Panc1 (cell line): ENCODE data around the gene NDUFAF4. TPM values are rescaled to one million over a fixed set of nuclear protein-coding genes. Genes with fewer than 3 reads are reported as not detected.

ENCODE experiments used
- ATAC-seq: fragments of 200-7000 bp; cut with Tn5 transposase; 2 replicates; pipeline ENCODE4 v1.9.1; 2020; ENCODE audit warnings: mild to moderate bottlenecking, moderate library complexity
- BruUV-seq: library from RNA; stranded (reverse); fragments of 400-500 nt; replicated peaks from 2 replicates; lab custom pipeline; 2021; lab: Mats Ljungman, UMichigan
- CTCF ChIA-PET: fragments of 300-600 bp; sonication (Branson Sonifier 250); formaldehyde crosslinking; loops from one replicate; lab custom pipeline; 2022; ENCODE audit warnings: antibody characterized with exemption; lab: Charles Lee
- POLR2A ChIA-PET: fragments of 300-600 bp; sonication (Branson Sonifier 250); formaldehyde crosslinking; loops from one replicate; lab custom pipeline; 2022; ENCODE audit warnings: antibody characterized with exemption; lab: Charles Lee
- DNase-seq: peaks from one replicate; pipeline ENCODE4 v3.0.0-alpha.2; 2010; ENCODE audit warnings: low read depth, low spot score
- H3K27ac ChIP-seq: 2 replicates; pipeline ENCODE4 v1.5.1; 2011; ENCODE audit warnings: mild to moderate bottlenecking, low read length, inconsistent platforms
- H3K27me3 ChIP-seq: fragments of 200-500 bp; sonication (Bioruptor generic); 2 replicates; pipeline ENCODE4 v1.6.0; 2014; ENCODE audit warnings: low read length, inconsistent platforms; ENCODE audit not compliant: control insufficient read depth, insufficient read depth
- H3K36me3 ChIP-seq: fragments of 200-500 bp; sonication (Bioruptor generic); 2 replicates; pipeline ENCODE4 v1.5.1; 2014; ENCODE audit warnings: inconsistent platforms, mild to moderate bottlenecking, low read length, moderate library complexity; ENCODE audit not compliant: control insufficient read depth, insufficient read depth
- H3K4me1 ChIP-seq: 2 replicates; pipeline ENCODE4 v1.5.1; 2011; ENCODE audit warnings: inconsistent platforms, mild to moderate bottlenecking, low read length, moderate library complexity; ENCODE audit not compliant: control insufficient read depth, insufficient read depth
- H3K4me3 ChIP-seq, 2 experiments: 2 replicates each; pipeline ENCODE4 v1.5.1; 2011 to 2012; ENCODE audit warnings: low read depth in 2 of 2, low read length in 2 of 2, mild to moderate bottlenecking in 2 of 2, inconsistent platforms in 1 of 2, moderate library complexity in 1 of 2
- H3K9me3 ChIP-seq: fragments of 200-500 bp; sonication (Bioruptor generic); 2 replicates; pipeline ENCODE4 v1.5.1; 2014; ENCODE audit warnings: low read depth, mild to moderate bottlenecking, inconsistent platforms, low read length, moderate library complexity; ENCODE audit not compliant: control insufficient read depth, insufficient read depth
- CTCF ChIP-seq: fragments of 450-650 bp; IDR thresholded peaks from 2 replicates; pipeline ENCODE4 v1.5.1; 2017; ENCODE audit warnings: mild to moderate bottlenecking
- POLR2AphosphoS5 ChIP-seq: IDR thresholded peaks from 2 replicates; pipeline ENCODE4 v1.6.1; 2012; ENCODE audit warnings: mild to moderate bottlenecking, low read depth, low read length, moderate library complexity
- REST ChIP-seq, 2 experiments: IDR thresholded peaks; 2 replicates each; pipeline ENCODE4 v1.6.1; 2011 to 2012; ENCODE audit warnings: low read depth in 2 of 2, control low read depth in 1 of 2, low read length in 1 of 2, mild to moderate bottlenecking in 1 of 2, moderate library complexity in 1 of 2; ENCODE audit not compliant: insufficient read depth in 1 of 2
- SIN3A ChIP-seq: IDR thresholded peaks from 2 replicates; pipeline ENCODE4 v1.6.1; 2012; ENCODE audit warnings: low read depth, mild to moderate bottlenecking, low read length, moderate library complexity, borderline replicate concordance; ENCODE audit not compliant: insufficient read depth
- TCF7L2 ChIP-seq: IDR thresholded peaks from 2 replicates; pipeline ENCODE4 v1.6.1; 2011; ENCODE audit warnings: mild to moderate bottlenecking, low read depth, low read length, inconsistent platforms
- in situ Hi-C: cut with HindIII; loops from 2 replicates; pipeline ENCODE4 v1.10.0; 2016; ENCODE audit warnings: low sequenced_read_pairs, low pct_unique_long_range_greater_than_20kb
- intact Hi-C: fragments of 100-400 bp; cut with micrococcal nuclease; formaldehyde crosslinking; loops from one replicate; pipeline ENCODE4 v1.10.0; 2022; ENCODE audit not compliant: unreplicated experiment
- total RNA-seq: library from RNA; stranded (reverse); gene quantifications from one replicate; pipeline ENCODE4 v1.2.1, GENCODE V29; 2021; ENCODE audit not compliant: unreplicated experiment

The NDUFAF4 gene
- total RNA-seq, 1 experiment from 2014 or later, result 42.0 TPM

- no peaks in the 10 kb centered on the region for H3K4me1 ChIP-seq
- H3K9me3 ChIP-seq, result no peaks in the 10 kb centered on the region
- ChIA-PET CTCF (no interaction called here), POLR2A (no interaction called here)
- H3K36me3 ChIP-seq, result no peaks in the 10 kb centered on the region
- no TSS peak for BruUV-seq
- no peak overlapping the region for H3K4me3 ChIP-seq
- H3K27ac ChIP-seq, result no peak overlapping the region
- H3K27me3 ChIP-seq, result no peaks in the 10 kb centered on the region
- DNase-seq, result no peak
- intact Hi-C loops, result no loop called here
- ATAC-seq, result no peak
- in situ Hi-C loops, result no loop called here
- no peak for TF ChIP-seq SIN3A
- no peak for TF ChIP-seq REST (IDR thresholded peaks at IDR 0.05; ENCODE audit: insufficient read depth in 1 of 2, low read depth in 2 of 2, low read length in 1 of 2)
- no peak for TF ChIP-seq CTCF
- no peak for TF ChIP-seq POLR2AphosphoS5
- no peak for TF ChIP-seq TCF7L2
Measured at GRCh38 chr6:96853083-96853482, 44.6 kb downstream of the NDUFAF4 start.

GRCh38 chr6:96852605-96853004, 45.1 kb downstream of the NDUFAF4 start:
- no TSS peak for BruUV-seq
- ATAC-seq (no peak), DNase-seq (no peak)
- no peaks in the 10 kb centered on the region for H3K9me3 ChIP-seq
- ChIA-PET CTCF (no interaction called here), POLR2A (no interaction called here)
- no peaks in the 10 kb centered on the region for H3K4me1 ChIP-seq
- in situ Hi-C loops, result no loop called here
- no peak overlapping the region for H3K4me3 ChIP-seq
- TF ChIP-seq REST (IDR thresholded peaks at IDR 0.05; ENCODE audit: insufficient read depth in 1 of 2, low read depth in 2 of 2, low read length in 1 of 2) (no peak), CTCF (no peak), SIN3A (no peak), TCF7L2 (no peak), POLR2AphosphoS5 (no peak)
- H3K27ac ChIP-seq, result no peak overlapping the region
- H3K27me3 ChIP-seq, result no peaks in the 10 kb centered on the region
- no peaks in the 10 kb centered on the region for H3K36me3 ChIP-seq
- intact Hi-C loops, result no loop called here
